Astrocyte (in vitro differentiated cells and primary cell): ENCODE results near the gene CDH13.

ENCODE experiments used
- EZH2 ChIP-seq: IDR thresholded peaks from 2 replicates; pipeline ENCODE4 v1.6.1; 2012; ENCODE audit warnings: mild to moderate bottlenecking, low read length, inconsistent platforms; ENCODE audit not compliant: insufficient read depth
- TF ChIP-seq, protein P1 (sequence below): IDR thresholded peaks from 2 replicates; pipeline ENCODE4 v1.5.1; 2011; ENCODE audit warnings: low read depth, mild to moderate bottlenecking, inconsistent platforms, low read length, moderate library complexity; ENCODE audit not compliant: insufficient read depth

DNA sequence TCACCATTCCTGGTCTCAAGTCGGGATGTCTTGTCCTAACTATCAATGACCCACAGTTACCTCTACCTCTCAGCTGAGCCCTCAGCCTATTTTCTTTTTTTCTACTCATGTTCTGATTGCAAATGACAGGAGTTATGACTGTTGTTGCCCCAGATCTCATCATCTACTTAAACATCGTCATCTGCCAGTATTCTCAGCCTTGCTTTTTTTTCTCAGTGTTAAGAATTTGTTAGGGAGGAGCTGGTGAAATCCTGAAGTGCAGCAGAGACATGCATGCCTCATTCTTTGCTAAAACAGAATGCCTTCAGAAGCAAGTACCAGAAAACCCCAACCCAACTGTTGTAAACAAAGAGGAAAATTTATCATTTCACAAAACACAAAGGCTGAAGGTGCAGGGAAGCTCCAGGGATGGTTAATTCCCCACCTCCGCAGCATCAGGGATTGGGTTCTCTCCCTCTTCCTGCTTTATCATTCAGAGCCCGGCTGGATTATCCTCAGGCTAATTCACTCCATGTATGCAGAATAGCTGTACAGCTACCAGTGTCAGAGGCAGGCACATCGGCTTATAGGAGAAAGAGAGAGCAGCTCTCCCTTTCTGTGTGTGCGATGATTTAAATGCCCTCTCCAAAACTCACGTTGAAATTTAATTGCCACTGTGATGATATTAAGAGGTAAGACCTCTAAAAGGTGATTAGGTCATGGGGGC is 640.2 kb downstream of the CDH13 start:
- TF ChIP-seq EZH2 = no peak
- TF ChIP-seq, protein P1, sequence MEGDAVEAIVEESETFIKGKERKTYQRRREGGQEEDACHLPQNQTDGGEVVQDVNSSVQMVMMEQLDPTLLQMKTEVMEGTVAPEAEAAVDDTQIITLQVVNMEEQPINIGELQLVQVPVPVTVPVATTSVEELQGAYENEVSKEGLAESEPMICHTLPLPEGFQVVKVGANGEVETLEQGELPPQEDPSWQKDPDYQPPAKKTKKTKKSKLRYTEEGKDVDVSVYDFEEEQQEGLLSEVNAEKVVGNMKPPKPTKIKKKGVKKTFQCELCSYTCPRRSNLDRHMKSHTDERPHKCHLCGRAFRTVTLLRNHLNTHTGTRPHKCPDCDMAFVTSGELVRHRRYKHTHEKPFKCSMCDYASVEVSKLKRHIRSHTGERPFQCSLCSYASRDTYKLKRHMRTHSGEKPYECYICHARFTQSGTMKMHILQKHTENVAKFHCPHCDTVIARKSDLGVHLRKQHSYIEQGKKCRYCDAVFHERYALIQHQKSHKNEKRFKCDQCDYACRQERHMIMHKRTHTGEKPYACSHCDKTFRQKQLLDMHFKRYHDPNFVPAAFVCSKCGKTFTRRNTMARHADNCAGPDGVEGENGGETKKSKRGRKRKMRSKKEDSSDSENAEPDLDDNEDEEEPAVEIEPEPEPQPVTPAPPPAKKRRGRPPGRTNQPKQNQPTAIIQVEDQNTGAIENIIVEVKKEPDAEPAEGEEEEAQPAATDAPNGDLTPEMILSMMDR = no peak
